Measurements from ENCODE around the gene COG2. TPM values are rescaled to one million over a fixed set of nuclear protein-coding genes. Genes with fewer than 3 reads are reported as not detected.

Gene COG2
- total and polyA plus RNA-seq, 2 of the 13 experiments (the other 11 are each of a cell fraction or from before 2014, with no cell fraction given) = 16.8 to 36.3 TPM

- TF ChIP-seq, protein P1, sequence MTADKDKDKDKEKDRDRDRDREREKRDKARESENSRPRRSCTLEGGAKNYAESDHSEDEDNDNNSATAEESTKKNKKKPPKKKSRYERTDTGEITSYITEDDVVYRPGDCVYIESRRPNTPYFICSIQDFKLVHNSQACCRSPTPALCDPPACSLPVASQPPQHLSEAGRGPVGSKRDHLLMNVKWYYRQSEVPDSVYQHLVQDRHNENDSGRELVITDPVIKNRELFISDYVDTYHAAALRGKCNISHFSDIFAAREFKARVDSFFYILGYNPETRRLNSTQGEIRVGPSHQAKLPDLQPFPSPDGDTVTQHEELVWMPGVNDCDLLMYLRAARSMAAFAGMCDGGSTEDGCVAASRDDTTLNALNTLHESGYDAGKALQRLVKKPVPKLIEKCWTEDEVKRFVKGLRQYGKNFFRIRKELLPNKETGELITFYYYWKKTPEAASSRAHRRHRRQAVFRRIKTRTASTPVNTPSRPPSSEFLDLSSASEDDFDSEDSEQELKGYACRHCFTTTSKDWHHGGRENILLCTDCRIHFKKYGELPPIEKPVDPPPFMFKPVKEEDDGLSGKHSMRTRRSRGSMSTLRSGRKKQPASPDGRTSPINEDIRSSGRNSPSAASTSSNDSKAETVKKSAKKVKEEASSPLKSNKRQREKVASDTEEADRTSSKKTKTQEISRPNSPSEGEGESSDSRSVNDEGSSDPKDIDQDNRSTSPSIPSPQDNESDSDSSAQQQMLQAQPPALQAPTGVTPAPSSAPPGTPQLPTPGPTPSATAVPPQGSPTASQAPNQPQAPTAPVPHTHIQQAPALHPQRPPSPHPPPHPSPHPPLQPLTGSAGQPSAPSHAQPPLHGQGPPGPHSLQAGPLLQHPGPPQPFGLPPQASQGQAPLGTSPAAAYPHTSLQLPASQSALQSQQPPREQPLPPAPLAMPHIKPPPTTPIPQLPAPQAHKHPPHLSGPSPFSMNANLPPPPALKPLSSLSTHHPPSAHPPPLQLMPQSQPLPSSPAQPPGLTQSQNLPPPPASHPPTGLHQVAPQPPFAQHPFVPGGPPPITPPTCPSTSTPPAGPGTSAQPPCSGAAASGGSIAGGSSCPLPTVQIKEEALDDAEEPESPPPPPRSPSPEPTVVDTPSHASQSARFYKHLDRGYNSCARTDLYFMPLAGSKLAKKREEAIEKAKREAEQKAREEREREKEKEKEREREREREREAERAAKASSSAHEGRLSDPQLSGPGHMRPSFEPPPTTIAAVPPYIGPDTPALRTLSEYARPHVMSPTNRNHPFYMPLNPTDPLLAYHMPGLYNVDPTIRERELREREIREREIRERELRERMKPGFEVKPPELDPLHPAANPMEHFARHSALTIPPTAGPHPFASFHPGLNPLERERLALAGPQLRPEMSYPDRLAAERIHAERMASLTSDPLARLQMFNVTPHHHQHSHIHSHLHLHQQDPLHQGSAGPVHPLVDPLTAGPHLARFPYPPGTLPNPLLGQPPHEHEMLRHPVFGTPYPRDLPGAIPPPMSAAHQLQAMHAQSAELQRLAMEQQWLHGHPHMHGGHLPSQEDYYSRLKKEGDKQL (CRISPR knock-in tag; IDR thresholded peaks at IDR 0.05; ENCODE audit: low read depth) = peak; percentile 70
- TF ChIP-seq, protein P2, sequence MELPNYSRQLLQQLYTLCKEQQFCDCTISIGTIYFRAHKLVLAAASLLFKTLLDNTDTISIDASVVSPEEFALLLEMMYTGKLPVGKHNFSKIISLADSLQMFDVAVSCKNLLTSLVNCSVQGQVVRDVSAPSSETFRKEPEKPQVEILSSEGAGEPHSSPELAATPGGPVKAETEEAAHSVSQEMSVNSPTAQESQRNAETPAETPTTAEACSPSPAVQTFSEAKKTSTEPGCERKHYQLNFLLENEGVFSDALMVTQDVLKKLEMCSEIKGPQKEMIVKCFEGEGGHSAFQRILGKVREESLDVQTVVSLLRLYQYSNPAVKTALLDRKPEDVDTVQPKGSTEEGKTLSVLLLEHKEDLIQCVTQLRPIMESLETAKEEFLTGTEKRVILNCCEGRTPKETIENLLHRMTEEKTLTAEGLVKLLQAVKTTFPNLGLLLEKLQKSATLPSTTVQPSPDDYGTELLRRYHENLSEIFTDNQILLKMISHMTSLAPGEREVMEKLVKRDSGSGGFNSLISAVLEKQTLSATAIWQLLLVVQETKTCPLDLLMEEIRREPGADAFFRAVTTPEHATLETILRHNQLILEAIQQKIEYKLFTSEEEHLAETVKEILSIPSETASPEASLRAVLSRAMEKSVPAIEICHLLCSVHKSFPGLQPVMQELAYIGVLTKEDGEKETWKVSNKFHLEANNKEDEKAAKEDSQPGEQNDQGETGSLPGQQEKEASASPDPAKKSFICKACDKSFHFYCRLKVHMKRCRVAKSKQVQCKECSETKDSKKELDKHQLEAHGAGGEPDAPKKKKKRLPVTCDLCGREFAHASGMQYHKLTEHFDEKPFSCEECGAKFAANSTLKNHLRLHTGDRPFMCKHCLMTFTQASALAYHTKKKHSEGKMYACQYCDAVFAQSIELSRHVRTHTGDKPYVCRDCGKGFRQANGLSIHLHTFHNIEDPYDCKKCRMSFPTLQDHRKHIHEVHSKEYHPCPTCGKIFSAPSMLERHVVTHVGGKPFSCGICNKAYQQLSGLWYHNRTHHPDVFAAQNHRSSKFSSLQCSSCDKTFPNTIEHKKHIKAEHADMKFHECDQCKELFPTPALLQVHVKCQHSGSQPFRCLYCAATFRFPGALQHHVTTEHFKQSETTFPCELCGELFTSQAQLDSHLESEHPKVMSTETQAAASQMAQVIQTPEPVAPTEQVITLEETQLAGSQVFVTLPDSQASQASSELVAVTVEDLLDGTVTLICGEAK (IDR thresholded peaks at IDR 0.05) = no peak
- TF ChIP-seq, protein P2 (CRISPR knock-in tag; IDR thresholded peaks at IDR 0.05) = no peak
- TF ChIP-seq ZNF674 (CRISPR knock-in tag; IDR thresholded peaks at IDR 0.05; ENCODE audit: low read depth) = no peak
- no peak for TF ChIP-seq JUNB (CRISPR knock-in tag; IDR thresholded peaks at IDR 0.05; ENCODE audit: borderline replicate concordance)
- no peak for TF ChIP-seq TGIF2 (CRISPR knock-in tag; IDR thresholded peaks at IDR 0.05)
- no peak for TF ChIP-seq RFX5 (IDR thresholded peaks at IDR 0.05; ENCODE audit: low read depth, low read length)
- no peak for TF ChIP-seq SAFB2 (CRISPR knock-in tag; IDR thresholded peaks at IDR 0.05; ENCODE audit: borderline replicate concordance, low read depth)
- no peak for TF ChIP-seq RFXANK (CRISPR knock-in tag; IDR thresholded peaks at IDR 0.05)
- TF ChIP-seq RXRA (CRISPR knock-in tag; IDR thresholded peaks at IDR 0.05) = no peak; the same call in 1 of the 2 replicates
- no peak for TF ChIP-seq ZNF761 (CRISPR knock-in tag; conservative IDR thresholded peaks at IDR 0.05)
- TF ChIP-seq WIZ (CRISPR knock-in tag; IDR thresholded peaks at IDR 0.05) = no peak
- TF ChIP-seq ZNF850 (CRISPR knock-in tag; conservative IDR thresholded peaks at IDR 0.05) = no peak
- TF ChIP-seq NFE2 (CRISPR knock-in tag; IDR thresholded peaks at IDR 0.05) = no peak
- no peak for TF ChIP-seq NBN (conservative IDR thresholded peaks at IDR 0.05)
- TF ChIP-seq GATAD2A (CRISPR knock-in tag; IDR thresholded peaks at IDR 0.05) = peak; percentile 73
- no peak for TF ChIP-seq ZNF263 (CRISPR knock-in tag; IDR thresholded peaks at IDR 0.05)
- no peak for TF ChIP-seq SATB2 (CRISPR knock-in tag; IDR thresholded peaks at IDR 0.05)
Measured at GRCh38 chr1:230725256-230726012, 83.2 kb downstream of the COG2 start (continued).
